GM12878 (cell line): Measurements from ENCODE around the gene RETREG1. TPM values are rescaled to one million over a fixed set of nuclear protein-coding genes. Genes with fewer than 3 reads are reported as not detected.

ENCODE experiments used
- ATAC-seq: fragments of 200-7000 bp; cut with Tn5 transposase; 3 replicates; pipeline ENCODE4 v1.9.1; 2020; ENCODE audit warnings: mild to moderate bottlenecking, moderate library complexity
- BruUV-seq: library from RNA; stranded (reverse); fragments of 400-500 nt; replicated peaks from 2 replicates; lab custom pipeline; 2021; lab: Mats Ljungman, UMichigan
- CTCF ChIA-PET: fragments of 300-600 bp; sonication (Branson Sonifier 250); formaldehyde crosslinking; extraction: SDS; loops from one replicate; lab custom pipeline; 2021; ENCODE audit warnings: inconsistent platforms; lab: Yijun Ruan, JAX
- POLR2A ChIA-PET: fragments of 350-600 bp; formaldehyde crosslinking; extraction: SDS; loops from one replicate; lab custom pipeline; 2021; ENCODE audit warnings: inconsistent platforms; lab: Charles Lee
- RAD21 ChIA-PET: fragments of 300-600 bp; sonication (Branson Sonifier 250); formaldehyde crosslinking; loops from one replicate; lab custom pipeline; 2023; ENCODE audit warnings: antibody characterized with exemption; ENCODE audit not compliant: unreplicated experiment; lab: Charles Lee
- SMC1A ChIA-PET: fragments of 300-600 bp; sonication (Branson Sonifier 250); formaldehyde crosslinking; loops from one replicate; lab custom pipeline; 2023; ENCODE audit not compliant: unreplicated experiment, uncharacterized antibody; lab: Charles Lee
- DNase-seq: peaks from one replicate; pipeline ENCODE4 v3.0.0-alpha.2; 2011; ENCODE audit warnings: low read depth, low spot score
- FAIRE-seq: peaks from 3 replicates; lab custom pipeline; 2011; peaks lifted over from hg19 to GRCh38; lab: Jason Lieb, UNC
- H2AFZ ChIP-seq: 2 replicates; pipeline ENCODE4 v1.6.0; 2011; ENCODE audit warnings: low read depth, low read length, control low read depth; ENCODE audit not compliant: control insufficient read depth
- H3K27ac ChIP-seq: 2 replicates; pipeline ENCODE4 v1.5.1; 2011; ENCODE audit warnings: control low read depth; ENCODE audit not compliant: control insufficient read depth, insufficient read depth
- H3K27me3 ChIP-seq, 2 experiments: replicated peaks in 1 of 2; 2 replicates each; pipeline versions ENCODE4 v1.6.0 to v1.6.1; 2011; ENCODE audit warnings: low read length in 1 of 2; ENCODE audit not compliant: control insufficient read depth in 2 of 2, insufficient read depth in 2 of 2
- H3K36me3 ChIP-seq, 2 experiments: 2 replicates each; pipeline ENCODE4 v1.5.1; 2011; ENCODE audit warnings: low read length in 1 of 2; ENCODE audit not compliant: control insufficient read depth in 2 of 2, insufficient read depth in 2 of 2
- H3K4me1 ChIP-seq: 2 replicates; pipeline ENCODE4 v1.6.1; 2011; ENCODE audit warnings: mild to moderate bottlenecking, low read length, moderate library complexity, mixed read lengths; ENCODE audit not compliant: control insufficient read depth, insufficient read depth
- H3K4me2 ChIP-seq: 2 replicates; pipeline ENCODE4 v1.6.0; 2011; ENCODE audit warnings: control low read depth; ENCODE audit not compliant: control insufficient read depth, insufficient read depth
- H3K4me3 ChIP-seq: fragments of 200-600 bp; sonication (generic); 2 replicates; pipeline ENCODE4 v1.5.1; 2016
- H3K79me2 ChIP-seq: 2 replicates; pipeline ENCODE4 v1.6.0; 2011; ENCODE audit warnings: low read length; ENCODE audit not compliant: control insufficient read depth, insufficient read depth
- H3K9ac ChIP-seq: 2 replicates; pipeline ENCODE4 v1.8.0; 2011; ENCODE audit warnings: low read length, control low read depth, mixed read lengths; ENCODE audit not compliant: control insufficient read depth, insufficient read depth
- H3K9me3 ChIP-seq: replicated peaks from 3 replicates; pipeline ENCODE4 v1.5.1; 2011; ENCODE audit warnings: mild to moderate bottlenecking, low read length; ENCODE audit not compliant: control insufficient read depth, insufficient read depth
- H4K20me1 ChIP-seq: 2 replicates; pipeline ENCODE4 v1.6.0; 2011; ENCODE audit not compliant: control insufficient read depth, insufficient read depth
- CEBPB ChIP-seq, 2 experiments: fragments of 150-350 bp in 1 of 2; IDR thresholded peaks; 2 replicates each; pipeline ENCODE4 v1.6.1; 2012 to 2014; ENCODE audit warnings: low read depth in 2 of 2, low read length in 2 of 2, borderline replicate concordance in 1 of 2, inconsistent platforms in 1 of 2
- SUPT20H ChIP-seq: IDR thresholded peaks from 2 replicates; pipeline ENCODE4 v1.6.1; 2011; ENCODE audit warnings: low read depth, mild to moderate bottlenecking, low read length, moderate library complexity, borderline replicate concordance; ENCODE audit not compliant: control insufficient read depth
- WGBS: methylation state at CpG from one replicate; pipeline ENCODE4 v1.1.6; 2016; ENCODE audit warnings: low lambda C conversion rate; ENCODE audit not compliant: insufficient replicate concordance, insufficient coverage; ENCODE audit errors: missing lambda C conversion rate; 5-methylcytosine and 5-hydroxymethylcytosine counted together
- in situ Hi-C: fragments of 300-500 bp; cut with MboI; formaldehyde crosslinking; loops from 9 replicates; pipeline ENCODE4 v1.14.3; 2018; ENCODE audit warnings: mixed read lengths
- intact Hi-C: fragments of 100-400 bp; cut with micrococcal nuclease; formaldehyde crosslinking; loops from one replicate; pipeline ENCODE4 v1.14.2; 2022; ENCODE audit not compliant: unreplicated experiment
- polyA plus RNA-seq, 11 experiments: library from polyadenylated mRNA; depleted of rRNA in 4 of 11; unstranded in 6 of 11; stranded (reverse) in 5 of 11; fragments of >200 nt; fragmentation: Nextera tagmentation in 4 of 11; fragmentation: Illumina TruSeq in 1 of 11; extraction: Ambion mirVana in 4 of 11; extraction: Trizol in 1 of 11; gene quantifications; 1 replicate in 1 of 11; 2 replicates in 10 of 11; pipeline versions ENCODE4 v1.2.1 to v1.2.3, GENCODE V29; 2011 to 2016; ENCODE audit warnings: inconsistent platforms in 2 of 11, missing spikeins in 2 of 11, low read depth in 1 of 11
- total RNA-seq, 4 experiments: library from RNA; depleted of rRNA in 3 of 4; stranded (reverse); fragments of >200 nt in 3 of 4; fragmentation: Illumina TruSeq in 1 of 4; extraction: Trizol in 1 of 4; gene quantifications; 2 replicates each; pipeline versions ENCODE4 v1.2.1 to v1.2.3, GENCODE V29; 2013 to 2021
- TF ChIP-seq, protein P1 (sequence below): fragments of 450-650 bp; IDR thresholded peaks from 2 replicates; pipeline ENCODE4 v1.6.1; 2014; ENCODE audit warnings: mild to moderate bottlenecking

The RETREG1 gene
- total and polyA plus RNA-seq, 10 of the 15 experiments (the other 5 are each of a cell fraction or from before 2014, with no cell fraction given), result 3.9 to 8.9 (median 6.4) TPM

DNA sequence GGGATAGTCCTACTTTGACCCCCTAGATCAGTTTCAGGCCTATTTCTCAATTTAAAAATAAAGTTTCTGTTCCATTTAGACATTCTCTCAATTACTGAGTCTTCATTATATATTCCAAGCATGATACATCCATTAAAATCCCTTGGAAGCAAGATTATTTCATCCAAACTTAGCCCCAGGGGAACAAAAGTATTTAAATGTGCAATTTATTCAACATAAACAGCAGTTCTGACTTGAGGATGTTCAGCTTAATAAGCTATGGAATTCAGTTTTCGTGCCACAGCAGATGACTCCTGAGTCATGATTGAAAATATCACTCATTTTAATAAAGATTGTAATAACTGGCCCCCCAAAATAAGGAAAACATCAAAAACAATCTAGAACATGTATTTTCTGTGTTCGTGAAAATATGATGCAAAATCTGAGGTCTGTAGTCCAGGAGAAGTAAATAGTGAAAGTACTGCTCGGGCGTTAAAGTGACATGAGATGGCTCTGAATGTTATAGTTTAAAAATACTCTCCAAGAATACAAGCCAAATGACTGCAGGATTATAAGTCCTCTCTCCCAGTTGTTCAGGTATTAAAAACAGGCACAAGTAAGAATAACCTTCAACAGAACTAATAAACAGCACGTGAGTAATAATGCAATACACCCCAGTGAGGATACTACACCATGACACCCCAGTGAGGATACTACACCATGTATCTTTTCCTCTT lies 67.1 kb downstream of the RETREG1 start:
- H3K27me3 ChIP-seq, result no peaks in the 10 kb centered on the region
- H3K4me2 ChIP-seq, result peak overlapping the region; percentile 27; the same call in 1 of the 2 replicates
- ATAC-seq (peak; percentile 25; the same call in 2 of the 3 replicates), DNase-seq (no peak), FAIRE-seq (no peak)
- in situ Hi-C loops, result loop anchor here (10.0 kb wide), 1 partner anchor 395 kb away; no protein-coding TSS in a partner anchor
- no peak overlapping the region for H3K9ac ChIP-seq
- no peak overlapping the region for H3K4me3 ChIP-seq
- intact Hi-C loops, result loop anchor here (1.0 kb wide), 2 partner anchors 60 to 389 kb away; no protein-coding TSS in a partner anchor
- H4K20me1 ChIP-seq, result no peaks in the 10 kb centered on the region
- no peak for TF ChIP-seq SUPT20H
- TF ChIP-seq CEBPB (IDR thresholded peaks at IDR 0.05; ENCODE audit: borderline replicate concordance in 1 of 2, low read depth in 2 of 2, low read length in 2 of 2), result no peak
- TF ChIP-seq, protein P1, sequence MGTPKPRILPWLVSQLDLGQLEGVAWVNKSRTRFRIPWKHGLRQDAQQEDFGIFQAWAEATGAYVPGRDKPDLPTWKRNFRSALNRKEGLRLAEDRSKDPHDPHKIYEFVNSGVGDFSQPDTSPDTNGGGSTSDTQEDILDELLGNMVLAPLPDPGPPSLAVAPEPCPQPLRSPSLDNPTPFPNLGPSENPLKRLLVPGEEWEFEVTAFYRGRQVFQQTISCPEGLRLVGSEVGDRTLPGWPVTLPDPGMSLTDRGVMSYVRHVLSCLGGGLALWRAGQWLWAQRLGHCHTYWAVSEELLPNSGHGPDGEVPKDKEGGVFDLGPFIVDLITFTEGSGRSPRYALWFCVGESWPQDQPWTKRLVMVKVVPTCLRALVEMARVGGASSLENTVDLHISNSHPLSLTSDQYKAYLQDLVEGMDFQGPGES, result no peak
- no peaks in the 10 kb centered on the region for H3K4me1 ChIP-seq
- H3K9me3 ChIP-seq, result no peaks in the 10 kb centered on the region
- SMC1A ChIA-PET, result interaction anchor here (1.0 to 2.0 kb wide), 8 partner anchors 10 to 389 kb away, joined by 3 to 8 read pairs (median 4); no protein-coding TSS in a partner anchor
- WGBS, result 13% methylated on average over 5 of the region's 5 CpGs
- no peaks in the 10 kb centered on the region for H3K79me2 ChIP-seq
- no peaks in the 10 kb centered on the region for H3K36me3 ChIP-seq
- BruUV-seq, result no TSS peak
- RAD21 ChIA-PET, result interaction anchor here (0.6 to 2.8 kb wide), 2 partner anchors 194 to 389 kb away, joined by 3 to 17 read pairs; no protein-coding TSS in a partner anchor
- CTCF ChIA-PET, result interaction anchor here (0.6 to 4.9 kb wide), 19 partner anchors 8 to 393 kb away, joined by 3 to 55 read pairs (median 4); no protein-coding TSS in a partner anchor
- POLR2A ChIA-PET, result no interaction called here
- no peak overlapping the region for H3K27ac ChIP-seq
- no peak overlapping the region for H2AFZ ChIP-seq
